ENCODE results near the gene MYO9A. TPM values are rescaled to one million over a fixed set of nuclear protein-coding genes. Genes with fewer than 3 reads are reported as not detected.

The MYO9A gene
- total and polyA plus RNA-seq, 2 experiments from 2014 or later = 13.1 to 42.8 TPM

GRCh38 chr15:71800190-71800589 lies 317.8 kb downstream of the MYO9A start:
- H3K4me2 ChIP-seq = no peak overlapping the region
- TF ChIP-seq EZH2phosphoT487 (IDR thresholded peaks at IDR 0.05; ENCODE audit: low read depth, severe bottlenecking, unreplicated experiment) (no peak), CTCF (IDR thresholded peaks at IDR 0.05; ENCODE audit: poor library complexity) (no peak), EZH2 (IDR thresholded peaks at IDR 0.05; ENCODE audit: borderline replicate concordance) (no peak)

GRCh38 chr15:71798641-71799040 lies 319.3 kb downstream of the MYO9A start:
- no peak overlapping the region for H3K4me2 ChIP-seq
- no peaks in the 10 kb centered on the region for H4K20me1 ChIP-seq (ENCODE audit: insufficient read depth, poor library complexity, severe bottlenecking)
- no peaks in the 10 kb centered on the region for H3K9me2 ChIP-seq (replicated peaks; ENCODE audit: insufficient read depth)
- no peak for DNase-seq (ENCODE audit: low spot score)
- TF ChIP-seq CTCF (IDR thresholded peaks at IDR 0.05; ENCODE audit: poor library complexity) = no peak
- TF ChIP-seq EZH2 (IDR thresholded peaks at IDR 0.05; ENCODE audit: borderline replicate concordance) = no peak
- no peak for TF ChIP-seq EZH2phosphoT487 (IDR thresholded peaks at IDR 0.05; ENCODE audit: low read depth, severe bottlenecking, unreplicated experiment)
- H3K4me1 ChIP-seq (ENCODE audit: insufficient read depth) = no peaks in the 10 kb centered on the region
- WGBS (ENCODE audit: low lambda C conversion rate, missing lambda C conversion rate) = 79% methylated on average over 6 of the region's 6 CpGs
- H3K9me3 ChIP-seq (ENCODE audit: low read depth) = no peaks in the 10 kb centered on the region
- H2AFZ ChIP-seq = no peak overlapping the region
- H3K27me3 ChIP-seq = no peaks in the 10 kb centered on the region
- no peak overlapping the region for H3K4me3 ChIP-seq
- no peak overlapping the region for H3K27ac ChIP-seq
- no peaks in the 10 kb centered on the region for H3K36me3 ChIP-seq (replicated peaks; ENCODE audit: insufficient read depth, low read depth)
- H3K79me2 ChIP-seq = no peaks in the 10 kb centered on the region

More at GRCh38 chr15:71800190-71800589, 317.8 kb downstream of the MYO9A start:
- Histone ChIP-seq H3K27me3 (no peaks in the 10 kb centered on the region), H2AFZ (no peak overlapping the region), H3K4me3 (no peak overlapping the region), H3K4me1 (ENCODE audit: insufficient read depth) (no peaks in the 10 kb centered on the region), H3K79me2 (no peaks in the 10 kb centered on the region), H3K9me3 (ENCODE audit: low read depth) (no peaks in the 10 kb centered on the region), H3K36me3 (replicated peaks; ENCODE audit: insufficient read depth, low read depth) (no peaks in the 10 kb centered on the region), H3K9me2 (replicated peaks; ENCODE audit: insufficient read depth) (no peaks in the 10 kb centered on the region), H3K27ac (no peak overlapping the region), H4K20me1 (ENCODE audit: insufficient read depth, poor library complexity, severe bottlenecking) (no peaks in the 10 kb centered on the region)
- no peak for DNase-seq (ENCODE audit: low spot score)
- WGBS (ENCODE audit: low lambda C conversion rate, missing lambda C conversion rate) = 95% methylated on average over 3 of the region's 3 CpGs

GRCh38 chr15:71792521-71792920 lies 325.4 kb downstream of the MYO9A start:
- peaks cover 4% of the 10 kb centered on the region for H3K4me1 ChIP-seq (ENCODE audit: insufficient read depth)
- H3K9me2 ChIP-seq (replicated peaks; ENCODE audit: insufficient read depth) = no peaks in the 10 kb centered on the region
- 67% methylated on average over 2 of the region's 2 CpGs for WGBS (ENCODE audit: low lambda C conversion rate, missing lambda C conversion rate)
- no peak for DNase-seq (ENCODE audit: low spot score)
- H3K27ac ChIP-seq = no peak overlapping the region
- TF ChIP-seq EZH2 (IDR thresholded peaks at IDR 0.05; ENCODE audit: borderline replicate concordance) (no peak), CTCF (IDR thresholded peaks at IDR 0.05; ENCODE audit: poor library complexity) (no peak), EZH2phosphoT487 (IDR thresholded peaks at IDR 0.05; ENCODE audit: low read depth, severe bottlenecking, unreplicated experiment) (no peak)
- no peaks in the 10 kb centered on the region for H4K20me1 ChIP-seq (ENCODE audit: insufficient read depth, poor library complexity, severe bottlenecking)
- no peak overlapping the region for H3K4me3 ChIP-seq
- H3K79me2 ChIP-seq = no peaks in the 10 kb centered on the region
- H3K27me3 ChIP-seq = no peaks in the 10 kb centered on the region
- no peak overlapping the region for H3K4me2 ChIP-seq
- H3K9me3 ChIP-seq (ENCODE audit: low read depth) = no peaks in the 10 kb centered on the region
- no peaks in the 10 kb centered on the region for H3K36me3 ChIP-seq (replicated peaks; ENCODE audit: insufficient read depth, low read depth)
- H2AFZ ChIP-seq = no peak overlapping the region

GRCh38 chr15:71791975-71792374 lies 326.0 kb downstream of the MYO9A start:
- Histone ChIP-seq H3K79me2 (no peaks in the 10 kb centered on the region), H3K4me1 (ENCODE audit: insufficient read depth) (peaks cover 4% of the 10 kb centered on the region), H3K36me3 (replicated peaks; ENCODE audit: insufficient read depth, low read depth) (no peaks in the 10 kb centered on the region), H3K27ac (peak overlapping the region; percentile 70), H3K9me2 (replicated peaks; ENCODE audit: insufficient read depth) (no peaks in the 10 kb centered on the region), H3K4me3 (no peak overlapping the region), H4K20me1 (ENCODE audit: insufficient read depth, poor library complexity, severe bottlenecking) (no peaks in the 10 kb centered on the region), H2AFZ (no peak overlapping the region), H3K9me3 (ENCODE audit: low read depth) (no peaks in the 10 kb centered on the region), H3K27me3 (no peaks in the 10 kb centered on the region), H3K4me2 (no peak overlapping the region)
- WGBS (ENCODE audit: low lambda C conversion rate, missing lambda C conversion rate) = 97% methylated on average over 7 of the region's 7 CpGs
- no peak for TF ChIP-seq EZH2phosphoT487 (IDR thresholded peaks at IDR 0.05; ENCODE audit: low read depth, severe bottlenecking, unreplicated experiment)
- TF ChIP-seq CTCF (IDR thresholded peaks at IDR 0.05; ENCODE audit: poor library complexity) = no peak
- TF ChIP-seq EZH2 (IDR thresholded peaks at IDR 0.05; ENCODE audit: borderline replicate concordance) = no peak
- no peak for DNase-seq (ENCODE audit: low spot score)

All from hepatocyte (in vitro differentiated cells).